Neural crest cell (in vitro differentiated cells): ENCODE measurements around the gene ARSH. TPM values are rescaled to one million over a fixed set of nuclear protein-coding genes. Genes with fewer than 3 reads are reported as not detected.

ENCODE experiments used
- DNase-seq: peaks from one replicate; pipeline ENCODE4 v3.0.0; 2021; ENCODE audit warnings: low read depth, mixed read lengths, low spot score
- H3K27ac Mint-ChIP-seq: one replicate; pipeline ENCODE4 v1.8.0; 2021; ENCODE audit warnings: mild to moderate bottlenecking, mixed read lengths; ENCODE audit not compliant: unreplicated experiment
- H3K27me3 Mint-ChIP-seq: 2 replicates; pipeline ENCODE4 v1.8.0; 2021; ENCODE audit warnings: low read depth, mild to moderate bottlenecking, mixed read lengths
- H3K36me3 Mint-ChIP-seq: 2 replicates; pipeline ENCODE4 v1.8.0; 2021; ENCODE audit warnings: low read depth, mild to moderate bottlenecking, mixed read lengths
- H3K4me1 Mint-ChIP-seq: 2 replicates; pipeline ENCODE4 v1.8.0; 2021; ENCODE audit warnings: mixed read lengths
- H3K4me3 Mint-ChIP-seq: one replicate; pipeline ENCODE4 v1.8.0; 2021; ENCODE audit warnings: mild to moderate bottlenecking, mixed read lengths
- H3K9me3 Mint-ChIP-seq: 2 replicates; pipeline ENCODE4 v1.8.0; 2021; ENCODE audit warnings: mixed read lengths
- total RNA-seq: library from RNA; stranded (reverse); gene quantifications from 2 replicates; pipeline ENCODE4 v1.2.1, GENCODE V29; 2021
- TF ChIP-seq, protein P1 (sequence below): fragments of 200-600 bp; sonication (generic); conservative IDR thresholded peaks from 2 replicates; pipeline ENCODE4 v1.5.0; 2021; ENCODE audit warnings: antibody characterized with exemption, mild to moderate bottlenecking

The ARSH gene
- total RNA-seq, 1 donor from 2014 or later, result not detected

GRCh38 chrX:2965965-2966364 is 40.4 kb upstream of the ARSH start:
- peaks cover 67% of the 10 kb centered on the region for H3K4me1 Mint-ChIP-seq
- no peaks in the 10 kb centered on the region for H3K9me3 Mint-ChIP-seq
- peak overlapping the region; percentile 51 for H3K27ac Mint-ChIP-seq
- H3K27me3 Mint-ChIP-seq, result no peaks in the 10 kb centered on the region
- peak overlapping the region; percentile 16 for H3K4me3 Mint-ChIP-seq
- no peak for DNase-seq
- TF ChIP-seq, protein P1, sequence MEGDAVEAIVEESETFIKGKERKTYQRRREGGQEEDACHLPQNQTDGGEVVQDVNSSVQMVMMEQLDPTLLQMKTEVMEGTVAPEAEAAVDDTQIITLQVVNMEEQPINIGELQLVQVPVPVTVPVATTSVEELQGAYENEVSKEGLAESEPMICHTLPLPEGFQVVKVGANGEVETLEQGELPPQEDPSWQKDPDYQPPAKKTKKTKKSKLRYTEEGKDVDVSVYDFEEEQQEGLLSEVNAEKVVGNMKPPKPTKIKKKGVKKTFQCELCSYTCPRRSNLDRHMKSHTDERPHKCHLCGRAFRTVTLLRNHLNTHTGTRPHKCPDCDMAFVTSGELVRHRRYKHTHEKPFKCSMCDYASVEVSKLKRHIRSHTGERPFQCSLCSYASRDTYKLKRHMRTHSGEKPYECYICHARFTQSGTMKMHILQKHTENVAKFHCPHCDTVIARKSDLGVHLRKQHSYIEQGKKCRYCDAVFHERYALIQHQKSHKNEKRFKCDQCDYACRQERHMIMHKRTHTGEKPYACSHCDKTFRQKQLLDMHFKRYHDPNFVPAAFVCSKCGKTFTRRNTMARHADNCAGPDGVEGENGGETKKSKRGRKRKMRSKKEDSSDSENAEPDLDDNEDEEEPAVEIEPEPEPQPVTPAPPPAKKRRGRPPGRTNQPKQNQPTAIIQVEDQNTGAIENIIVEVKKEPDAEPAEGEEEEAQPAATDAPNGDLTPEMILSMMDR, result no peak
- no peaks in the 10 kb centered on the region for H3K36me3 Mint-ChIP-seq

- Mint-ChIP-seq H3K4me3 (peak overlapping the region; percentile 73), H3K36me3 (no peaks in the 10 kb centered on the region), H3K27me3 (no peaks in the 10 kb centered on the region), H3K4me1 (peaks cover 57% of the 10 kb centered on the region), H3K9me3 (no peaks in the 10 kb centered on the region), H3K27ac (no peak overlapping the region)
- no peak for DNase-seq
- TF ChIP-seq, protein P1, result no peak
These were observed 39.3 kb upstream of the ARSH start for GRCh38 chrX:2967012-2967411.

DNA sequence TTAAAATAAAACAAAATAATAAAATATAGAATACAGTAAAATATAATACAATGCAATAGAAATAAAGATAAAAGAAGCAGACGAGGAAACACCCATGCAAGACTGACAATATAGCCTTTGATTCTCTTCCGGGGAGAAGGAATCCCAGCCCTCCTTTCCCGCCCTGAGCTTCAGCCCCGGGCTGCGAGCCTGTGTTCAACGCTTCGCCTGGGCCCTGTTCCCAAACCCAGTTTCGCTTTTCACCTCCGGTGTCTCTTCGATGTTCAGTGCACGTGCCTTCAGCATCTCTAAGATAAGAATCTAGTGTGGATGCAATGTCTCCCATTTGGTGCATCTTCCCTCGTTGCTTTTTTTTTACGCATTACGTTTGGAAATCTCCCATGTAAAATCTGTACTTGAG is 38.8 kb upstream of the ARSH start:
- Mint-ChIP-seq H3K36me3 (no peaks in the 10 kb centered on the region), H3K9me3 (no peaks in the 10 kb centered on the region), H3K4me1 (peaks cover 52% of the 10 kb centered on the region), H3K4me3 (peak overlapping the region; percentile 89), H3K27ac (peak overlapping the region; percentile 93), H3K27me3 (no peaks in the 10 kb centered on the region)
- TF ChIP-seq, protein P1, result no peak
- no peak for DNase-seq

GRCh38 chrX:2967998-2968909 is 38.1 kb upstream of the ARSH start:
- no peaks in the 10 kb centered on the region for H3K36me3 Mint-ChIP-seq
- peak overlapping the region; percentile 93 for H3K27ac Mint-ChIP-seq
- no peaks in the 10 kb centered on the region for H3K27me3 Mint-ChIP-seq
- peak overlapping the region; percentile 89 for H3K4me3 Mint-ChIP-seq
- H3K9me3 Mint-ChIP-seq, result no peaks in the 10 kb centered on the region
- TF ChIP-seq, protein P1, result no peak
- DNase-seq, result peak; percentile 46
- peaks cover 48% of the 10 kb centered on the region for H3K4me1 Mint-ChIP-seq

DNA sequence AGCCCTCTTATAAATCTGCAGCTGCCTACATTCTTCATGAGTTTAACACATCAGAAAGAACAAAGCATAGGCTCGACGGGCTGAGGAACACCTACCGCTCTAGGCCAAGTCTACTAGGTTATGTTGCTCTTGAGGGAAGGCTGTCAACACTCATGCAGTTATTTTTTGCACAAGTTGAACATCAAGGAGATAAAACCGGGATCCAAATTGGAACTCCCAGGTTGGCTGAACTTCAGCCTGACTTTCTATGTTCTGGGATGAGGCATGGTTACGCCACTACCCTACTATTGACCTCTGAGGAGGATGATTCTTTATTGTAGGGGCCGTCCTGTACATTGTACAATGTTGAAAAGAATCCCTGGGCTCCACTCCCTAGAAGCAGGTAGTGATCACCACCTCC is 37.3 kb upstream of the ARSH start:
- TF ChIP-seq, protein P1, result no peak
- Mint-ChIP-seq H3K27ac (peak overlapping the region; percentile 93), H3K9me3 (no peaks in the 10 kb centered on the region), H3K27me3 (no peaks in the 10 kb centered on the region), H3K4me3 (peak overlapping the region; percentile 89), H3K4me1 (peaks cover 51% of the 10 kb centered on the region), H3K36me3 (no peaks in the 10 kb centered on the region)
- no peak for DNase-seq
